SW480 (cell line): Measurements from ENCODE around the gene DGKH.
"Not testable (repeated sequence)": the region's sequence is repeated elsewhere in the genome, so short reads cannot be mapped to it uniquely, and the experiment has no call there.

Experiments
- DNase-seq: peaks from one replicate; pipeline ENCODE4 v3.0.0-alpha.2; 2016; ENCODE audit warnings: low spot score

Gene DGKH

DNA sequence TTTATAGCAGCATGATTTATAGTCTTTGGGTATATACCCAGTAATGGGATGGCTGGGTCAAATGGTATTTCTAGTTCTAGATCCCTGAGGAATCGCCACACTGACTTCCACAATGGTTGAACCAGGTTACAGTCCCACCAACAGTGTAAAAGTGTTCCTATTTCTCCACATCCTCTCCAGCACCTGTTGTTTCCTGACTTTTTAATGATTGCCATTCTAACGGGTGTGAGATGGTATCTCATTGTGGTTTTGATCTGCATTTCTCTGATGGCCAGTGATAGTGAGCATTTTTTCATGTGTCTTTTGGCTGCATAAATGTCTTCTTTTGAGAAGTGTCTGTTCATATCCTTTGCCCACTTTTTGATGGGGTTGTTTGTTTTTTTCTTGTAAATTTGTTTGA is 114.9 kb downstream of the DGKH start:
- not testable (repeated sequence) for DNase-seq

DNA sequence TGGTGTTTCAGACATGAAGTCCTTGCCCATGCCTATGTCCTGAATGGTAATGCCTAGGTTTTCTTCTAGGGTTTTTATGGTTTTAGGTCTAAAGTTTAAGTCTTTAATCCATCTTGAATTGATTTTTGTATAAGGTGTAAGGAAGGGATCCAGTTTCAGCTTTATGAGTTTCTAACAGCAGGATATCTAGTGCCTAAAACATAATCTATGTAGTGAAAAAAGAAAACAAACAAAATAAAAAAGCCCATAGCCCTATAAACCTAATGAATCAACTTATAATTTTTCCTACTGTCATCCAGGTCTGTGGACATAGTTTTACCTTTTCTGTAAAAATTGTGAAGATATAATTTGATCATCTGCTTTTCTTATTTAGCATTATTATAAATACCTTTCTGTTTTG is 115.5 kb downstream of the DGKH start:
- not testable (repeated sequence) for DNase-seq

GRCh38 chr13:42164557-42165125 is 116.2 kb downstream of the DGKH start:
- DNase-seq = no peak

DNA sequence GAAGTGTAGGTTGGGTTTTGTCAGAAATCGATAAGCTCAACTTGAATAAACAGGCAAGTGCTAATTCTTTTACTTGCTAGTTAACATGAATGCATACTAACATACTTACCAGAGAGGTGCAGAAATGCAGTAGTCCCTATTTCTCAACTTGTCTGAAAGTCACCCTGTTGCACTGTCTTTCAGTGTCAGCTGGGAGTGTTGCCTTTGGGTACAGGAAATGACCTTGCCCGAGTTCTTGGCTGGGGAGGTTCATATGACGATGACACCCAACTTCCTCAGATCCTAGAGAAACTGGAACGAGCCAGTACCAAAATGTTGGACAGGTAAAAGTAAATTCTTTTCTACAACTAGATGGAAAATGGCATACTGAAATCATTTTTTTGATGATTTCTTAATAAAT is 120.0 kb downstream of the DGKH start:
- no peak for DNase-seq

DNA sequence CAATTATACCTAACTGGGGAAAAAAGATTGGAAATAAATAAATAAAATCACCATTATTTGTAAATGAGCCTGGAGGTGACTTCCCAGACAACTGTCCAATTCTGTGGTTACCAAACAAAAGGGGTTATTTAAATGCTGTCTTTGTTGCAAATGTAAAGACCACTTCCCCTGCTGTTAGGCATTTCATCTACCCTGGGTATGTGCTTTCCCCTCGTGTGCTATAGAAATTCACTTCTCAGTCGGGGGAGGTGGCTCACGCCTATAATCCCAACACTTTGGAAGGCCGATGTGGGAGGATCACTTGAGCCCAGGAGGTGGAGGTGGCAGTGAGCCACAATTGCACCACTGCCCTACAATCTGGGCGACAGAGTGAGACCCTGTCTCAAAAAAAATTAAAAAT is 121.6 kb downstream of the DGKH start:
- DNase-seq = no peak

DNA sequence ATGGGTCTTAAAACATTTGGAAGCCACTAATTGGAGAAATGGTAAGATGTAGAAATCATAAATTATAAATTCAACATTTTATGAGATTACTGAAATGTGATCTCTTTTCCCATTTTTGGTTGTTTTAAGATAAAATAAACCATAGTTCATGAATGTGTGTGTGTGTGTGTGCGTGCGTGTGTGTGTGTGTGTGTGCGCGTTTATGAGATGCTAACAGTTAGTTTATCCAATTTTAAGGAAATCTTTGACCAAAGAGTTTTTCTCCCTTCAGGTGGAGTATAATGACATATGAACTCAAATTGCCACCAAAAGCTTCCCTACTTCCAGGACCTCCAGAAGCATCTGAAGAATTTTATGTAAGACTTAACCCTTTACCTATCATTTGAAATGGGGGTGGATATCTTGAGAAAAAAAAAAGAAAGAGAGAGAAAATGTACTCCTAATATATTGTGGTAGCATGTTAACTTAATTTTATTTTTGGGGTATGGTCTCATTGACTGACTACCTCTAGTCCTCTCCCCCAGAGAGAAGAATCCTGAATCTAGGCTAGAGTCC is 125.4 kb downstream of the DGKH start:
- no peak for DNase-seq

DNA sequence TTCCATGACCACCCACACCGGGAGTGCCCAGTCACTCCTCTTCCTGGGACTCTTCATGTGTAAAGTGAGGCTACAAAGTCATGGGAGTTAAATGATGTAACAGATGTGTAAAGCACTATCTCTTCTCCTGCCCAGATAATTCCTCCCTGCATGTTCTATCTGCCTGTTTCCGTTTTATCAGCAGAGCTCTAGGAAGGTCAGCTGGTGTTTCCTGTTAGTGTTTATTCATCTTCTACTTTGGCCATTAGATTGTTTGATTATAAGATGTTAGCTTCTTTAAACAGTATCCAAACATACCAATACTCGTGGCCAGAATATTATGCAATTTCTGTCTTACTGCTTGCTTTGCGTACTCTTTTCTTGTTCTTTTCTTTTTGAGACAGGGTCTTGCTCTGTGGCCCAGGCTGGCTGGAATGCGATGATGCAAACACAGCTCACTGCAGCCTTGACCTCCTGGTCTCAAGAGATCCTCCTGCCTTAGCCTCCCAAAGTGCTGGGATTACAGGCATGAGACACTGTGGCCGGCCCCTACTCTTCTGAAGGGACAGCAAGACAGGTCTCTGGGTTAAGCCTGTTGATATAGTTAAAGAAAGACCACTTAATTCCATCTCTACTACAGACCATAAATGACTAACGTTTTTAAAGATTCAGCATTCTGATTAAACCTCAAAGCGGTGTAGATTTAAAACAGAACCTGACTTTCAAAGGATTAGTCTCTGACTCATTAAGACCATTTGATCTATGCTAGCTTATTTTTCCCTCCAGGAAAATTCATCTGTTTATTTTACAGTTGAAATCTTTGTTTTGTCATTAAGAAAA is 126.1 kb downstream of the DGKH start:
- DNase-seq = no peak

GRCh38 chr13:42176294-42176693 is 127.8 kb downstream of the DGKH start:
- DNase-seq = no peak

DNA sequence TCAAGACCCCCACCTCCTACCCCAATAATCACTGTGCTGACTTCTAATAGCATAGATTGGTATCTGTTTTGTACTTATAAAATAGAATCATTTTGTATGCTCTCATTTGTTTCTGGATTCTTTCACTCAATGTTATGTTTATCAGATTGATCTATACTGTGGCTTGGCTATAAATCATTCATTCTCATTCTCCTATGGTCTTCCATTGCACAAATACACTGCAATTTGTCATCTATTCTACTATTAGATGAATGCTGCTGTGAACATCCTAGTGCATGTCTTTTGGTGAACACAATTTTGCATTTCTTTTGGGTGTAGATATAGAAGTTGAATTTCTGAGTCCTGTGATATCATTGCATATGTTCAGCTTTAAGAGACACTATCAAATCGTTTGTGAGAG is 128.7 kb downstream of the DGKH start:
- no peak for DNase-seq

DNA sequence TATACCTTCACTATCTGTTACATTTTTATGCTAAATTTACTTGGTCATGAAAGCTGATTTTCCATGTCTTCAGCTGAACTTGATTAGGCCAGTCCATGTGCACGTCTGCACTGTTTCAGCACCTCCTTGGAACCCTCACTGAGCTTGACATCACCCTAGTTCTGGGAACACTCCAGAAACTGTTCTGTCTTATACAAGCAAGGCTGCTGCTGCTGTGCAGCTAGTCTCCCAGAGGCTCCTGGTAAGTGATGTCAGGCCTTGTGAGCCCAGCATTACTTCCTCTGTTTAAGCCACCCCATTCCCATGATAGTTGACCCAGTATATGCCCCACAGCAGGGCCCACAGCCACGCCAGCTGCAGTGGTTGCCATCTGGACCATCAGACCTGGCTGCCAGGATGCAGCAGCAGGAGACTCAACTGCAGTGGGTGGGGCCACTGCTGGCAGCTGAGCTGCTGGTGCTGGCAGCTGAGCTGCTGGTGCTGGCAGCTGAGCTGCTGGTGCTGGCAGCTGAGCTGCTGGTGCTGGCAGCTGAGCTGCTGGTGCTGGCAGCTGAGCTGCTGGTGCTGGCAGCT is 133.0 kb downstream of the DGKH start:
- no peak for DNase-seq

- DNase-seq = no peak
These were observed 140.6 kb downstream of the DGKH start for GRCh38 chr13:42189061-42189460.

GRCh38 chr13:42190529-42190928 is 142.1 kb downstream of the DGKH start:
- DNase-seq = no peak

DNA sequence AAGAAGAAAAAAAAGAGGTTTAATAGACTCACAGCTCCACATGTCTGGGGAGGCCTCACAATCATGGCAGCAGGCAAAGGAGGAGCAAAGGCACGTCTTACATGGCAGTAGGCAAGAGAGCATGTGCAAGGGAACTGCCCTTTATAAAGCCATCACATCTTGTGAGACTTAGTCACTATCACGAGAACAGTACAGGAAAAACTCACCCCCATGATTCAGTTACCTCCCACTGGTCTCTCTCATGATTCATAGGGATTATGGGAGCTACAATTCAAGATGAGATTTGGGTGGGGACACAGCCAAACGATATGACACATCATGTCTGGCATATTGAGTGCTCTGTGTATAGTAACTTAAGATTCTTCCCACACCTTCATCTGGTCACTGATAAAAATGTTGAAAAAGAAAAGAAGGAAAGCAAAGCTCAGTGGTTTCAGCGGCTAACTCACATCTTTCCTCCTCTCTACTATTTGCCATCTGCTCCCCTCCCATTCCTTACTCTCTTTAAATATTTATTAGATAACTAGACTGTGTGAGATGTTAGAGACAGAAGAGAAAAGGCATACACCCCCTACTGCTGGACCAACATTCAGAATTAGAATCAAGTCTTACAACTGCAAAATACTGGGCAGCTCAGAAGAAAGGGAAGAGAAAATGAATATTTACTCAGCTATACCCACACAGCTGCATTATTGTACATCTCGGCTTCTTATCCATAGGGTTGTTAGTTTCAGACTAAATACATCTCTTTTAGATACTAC is 163.4 kb downstream of the DGKH start:
- no peak for DNase-seq

DNA sequence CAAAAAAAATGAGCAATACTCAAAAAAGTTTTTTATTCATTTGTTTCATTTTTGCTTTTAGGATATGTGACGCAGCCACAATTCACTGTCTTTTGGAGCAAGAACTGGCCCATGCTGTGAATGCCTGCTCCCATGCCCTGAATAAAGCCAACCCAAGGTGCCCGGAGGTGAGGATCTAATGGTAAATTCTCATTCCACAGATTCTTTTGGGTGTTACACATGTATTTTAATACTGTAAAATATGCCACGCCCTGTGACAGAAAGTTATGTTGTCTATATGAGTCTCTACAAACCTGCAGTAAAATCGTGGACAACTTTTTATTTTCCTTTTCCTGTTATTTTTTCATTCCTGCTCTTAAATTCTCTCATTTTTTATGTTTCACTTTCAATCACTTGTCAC is 166.0 kb downstream of the DGKH start:
- DNase-seq = peak; percentile 33

GRCh38 chr13:42215578-42216421 is 167.4 kb downstream of the DGKH start:
- DNase-seq = peak; percentile 41

GRCh38 chr13:42216422-42216735 is 167.9 kb downstream of the DGKH start:
- no peak for DNase-seq

DNA sequence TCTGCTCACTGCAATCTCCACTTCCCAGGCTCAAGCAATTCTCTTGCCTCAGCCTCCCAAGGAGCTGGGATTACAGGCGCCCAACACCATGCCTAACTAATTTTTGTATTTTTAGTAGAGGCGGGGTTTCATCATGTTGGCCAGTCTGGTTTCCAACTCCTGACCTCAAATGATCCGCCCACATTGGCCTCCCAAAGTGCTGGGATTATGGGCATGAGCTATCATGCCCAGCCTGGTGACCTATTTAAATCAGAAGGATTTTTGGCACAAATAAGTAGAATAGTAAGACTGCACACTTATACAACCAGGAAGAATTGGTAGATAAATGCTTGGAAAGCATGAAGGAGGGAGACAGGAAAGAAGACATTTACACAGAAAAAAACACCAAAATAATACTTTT is 170.1 kb downstream of the DGKH start:
- no peak for DNase-seq

DNA sequence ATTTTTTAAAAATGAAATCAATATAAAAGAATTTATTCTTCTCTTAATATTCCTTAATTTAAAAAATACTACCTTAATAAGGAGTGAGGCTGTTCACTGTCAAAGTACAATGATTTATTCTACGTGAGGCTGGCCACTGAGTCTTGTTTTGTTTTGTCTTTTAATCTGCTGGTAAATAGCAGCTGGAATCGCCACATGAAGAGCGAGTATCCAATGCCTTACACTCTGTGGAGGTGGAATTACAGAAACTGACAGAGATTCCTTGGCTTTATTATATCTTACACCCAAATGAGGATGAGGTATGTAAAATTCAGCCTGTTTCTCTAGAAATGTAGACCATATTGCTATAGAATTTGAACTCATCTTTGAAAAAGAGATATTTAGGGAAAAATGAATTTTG is 170.6 kb downstream of the DGKH start:
- DNase-seq = no peak

GRCh38 chr13:42219876-42220275 is 171.4 kb downstream of the DGKH start:
- no peak for DNase-seq

DNA sequence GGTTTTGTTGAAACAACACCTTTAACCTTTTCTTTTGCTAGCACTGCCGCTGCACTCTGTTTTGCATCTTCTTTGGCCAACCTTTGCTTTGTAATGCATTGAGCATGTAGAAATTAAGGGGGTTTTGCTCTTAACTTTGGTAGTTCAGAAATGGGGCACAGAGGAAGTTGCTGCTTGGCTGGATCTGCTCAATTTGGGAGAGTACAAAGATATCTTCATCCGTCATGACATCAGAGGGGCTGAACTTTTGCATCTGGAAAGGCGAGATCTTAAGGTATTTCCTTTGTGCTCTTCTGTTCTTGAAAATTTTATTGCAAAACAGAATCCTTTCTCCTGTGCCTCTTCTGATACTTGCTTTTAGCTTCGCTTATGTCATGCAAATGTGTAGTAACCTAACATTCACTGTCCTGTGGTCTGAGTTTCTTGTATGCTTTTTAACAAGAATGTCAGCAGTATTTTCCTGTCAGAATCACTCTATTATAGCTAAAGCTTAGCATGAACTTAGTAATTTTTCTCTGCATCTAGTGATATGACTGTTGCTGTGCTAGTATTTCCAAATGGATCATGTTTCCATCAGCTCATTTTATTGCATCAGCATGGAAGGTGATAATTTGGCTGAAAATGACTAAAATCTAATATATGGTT is 172.8 kb downstream of the DGKH start:
- DNase-seq = no peak

DNA sequence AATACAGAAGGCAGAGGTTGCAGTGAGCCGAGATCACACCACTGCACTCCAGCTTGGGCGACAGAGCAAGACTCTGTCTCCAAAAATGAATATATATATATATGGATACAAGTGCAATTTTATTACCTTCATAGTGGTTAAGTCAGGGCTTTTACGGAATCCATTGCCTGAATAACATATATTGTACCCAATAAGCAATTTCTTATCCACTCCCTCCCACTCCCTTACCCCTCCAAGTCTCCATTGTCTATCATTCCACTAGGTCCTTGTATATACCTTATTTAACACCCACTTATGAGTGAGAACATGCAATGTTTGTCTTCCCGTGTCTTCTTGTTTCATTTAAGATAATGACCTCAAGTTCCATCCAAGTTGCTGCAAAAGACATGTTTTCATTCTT is 175.2 kb downstream of the DGKH start:
- no peak for DNase-seq
